ENCODE measurements around the gene IRX4. TPM values are rescaled to one million over a fixed set of nuclear protein-coding genes. Genes with fewer than 3 reads are reported as not detected.

The IRX4 gene
- total RNA-seq, 8 experiments from 2014 or later, result 0.11 to 0.43 (median 0.24) TPM; not detected in 5

- in situ Hi-C loops (cut with MboI; ENCODE audit: low pct_unique_long_range_greater_than_20kb in 2 of 9, low sequenced_read_pairs in 9 of 9, unreplicated experiment in 9 of 9), result no loop called here
- Histone ChIP-seq H3K4me3 (no peak overlapping the region), H3K27ac (no peak overlapping the region), H3K4me1 (replicated peaks in 1 of 2) (peaks cover 23 to 27% of the 10 kb centered on the region in 2 donors)
- no peak for ATAC-seq (replicated peaks in 6 of 8)
- WGBS, 10 experiments, result 48 to 100% (median 87%) methylated on average over 1 to 9 of the region's 17 CpGs; no CpG with 5 or more reads in 1 of the 10 experiments
Observed at GRCh38 chr5:1830571-1831228, 52.0 kb downstream of the IRX4 start.

GRCh38 chr5:1827886-1828397 is 54.8 kb downstream of the IRX4 start:
- peak in 5 of 8 experiments; percentile 52 to 91 (median 87) for ATAC-seq (replicated peaks in 6 of 8)
- WGBS, 10 experiments, result 20 to 100% (median 66%) methylated on average over 1 to 7 of the region's 39 CpGs; no CpG with 5 or more reads in 7 of the 10 experiments
- in situ Hi-C loops (cut with MboI; ENCODE audit: low pct_unique_long_range_greater_than_20kb in 2 of 9, low sequenced_read_pairs in 9 of 9, unreplicated experiment in 9 of 9), result no loop called here
- Histone ChIP-seq H3K4me1 (replicated peaks in 1 of 2) (peaks cover 6 to 10% of the 10 kb centered on the region in 2 donors), H3K27ac (peak overlapping the region in 1 of 2 donors; percentile 45), H3K4me3 (peak overlapping the region in 1 of 5 donors; percentile 16)

Other genes with a start within 250 kb of the IRX4 start
- 100 to 1,000 TPM in 2 of 8 experiments, 10 to 100 TPM in 6; 38.8 to 113 (median 66.9) TPM for gene MRPL36, start 83.1 kb downstream of the IRX4 start, total RNA-seq
- 100 to 1,000 TPM in 1 of 8 experiments, 10 to 100 TPM in 7; 51.6 to 103 (median 67.6) TPM for gene NDUFS6, start 81.5 kb downstream of the IRX4 start, total RNA-seq

All from motor neuron (in vitro differentiated cells).